ENCODE data around the gene GSTA3.
"Not testable (repeated sequence)": the region's sequence is repeated elsewhere in the genome, so short reads cannot be mapped to it uniquely, and the experiment has no call there.

GSTA3 gene

DNA sequence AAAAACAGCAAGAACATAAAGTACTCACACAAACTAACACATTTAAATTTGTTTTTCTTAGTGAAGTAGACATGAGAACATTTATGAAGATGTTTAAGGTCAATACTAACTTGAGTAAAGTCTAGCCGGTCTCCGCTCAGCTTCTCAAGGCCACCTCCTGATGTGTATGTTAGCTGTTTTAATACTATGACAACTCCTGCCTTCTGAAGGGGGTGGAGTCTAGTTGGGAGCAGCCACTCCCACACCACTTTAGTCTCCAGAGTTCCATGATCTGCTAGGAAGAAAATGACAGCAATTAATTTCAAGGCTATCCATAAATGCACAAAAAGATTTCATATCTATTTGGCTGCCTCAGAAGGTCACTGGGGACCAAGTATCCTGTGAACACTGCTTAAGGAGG lies at the start of gene GSTA3:
GSTA3 (minus strand) TSS at position 168 of the 400 bp plus-strand sequence. CDS start 3,864 bp downstream, outside the sequence.
- DNase-seq (ENCODE audit: extremely low read depth in 1 of 2, low read depth in 1 of 2): no peak

- DNase-seq (ENCODE audit: extremely low read depth in 1 of 2, low read depth in 1 of 2): no peak
These were observed 49.2 kb upstream of the GSTA3 start for GRCh38 chr6:52958546-52959255.

DNA sequence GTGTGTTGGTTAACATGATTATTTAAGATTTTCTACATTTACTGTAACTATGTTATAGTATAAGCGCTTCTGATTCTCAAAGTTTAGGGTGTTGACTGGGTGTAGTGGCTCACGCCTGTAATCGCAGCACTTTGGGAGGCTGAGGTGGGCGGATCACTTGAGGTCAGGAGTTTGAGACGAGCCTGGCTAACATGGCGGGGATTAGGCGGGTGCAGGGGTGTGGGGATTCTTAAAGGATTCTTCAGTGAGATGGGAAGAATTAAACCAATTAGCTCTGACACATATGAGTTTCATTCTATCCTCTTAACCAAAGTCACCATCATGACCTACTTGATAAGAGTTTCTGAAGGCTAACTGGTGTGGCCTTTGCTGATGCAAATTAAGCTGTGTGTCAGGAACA lies 46.4 kb upstream of the GSTA3 start:
- DNase-seq (ENCODE audit: extremely low read depth in 1 of 2, low read depth in 1 of 2): no peak

DNA sequence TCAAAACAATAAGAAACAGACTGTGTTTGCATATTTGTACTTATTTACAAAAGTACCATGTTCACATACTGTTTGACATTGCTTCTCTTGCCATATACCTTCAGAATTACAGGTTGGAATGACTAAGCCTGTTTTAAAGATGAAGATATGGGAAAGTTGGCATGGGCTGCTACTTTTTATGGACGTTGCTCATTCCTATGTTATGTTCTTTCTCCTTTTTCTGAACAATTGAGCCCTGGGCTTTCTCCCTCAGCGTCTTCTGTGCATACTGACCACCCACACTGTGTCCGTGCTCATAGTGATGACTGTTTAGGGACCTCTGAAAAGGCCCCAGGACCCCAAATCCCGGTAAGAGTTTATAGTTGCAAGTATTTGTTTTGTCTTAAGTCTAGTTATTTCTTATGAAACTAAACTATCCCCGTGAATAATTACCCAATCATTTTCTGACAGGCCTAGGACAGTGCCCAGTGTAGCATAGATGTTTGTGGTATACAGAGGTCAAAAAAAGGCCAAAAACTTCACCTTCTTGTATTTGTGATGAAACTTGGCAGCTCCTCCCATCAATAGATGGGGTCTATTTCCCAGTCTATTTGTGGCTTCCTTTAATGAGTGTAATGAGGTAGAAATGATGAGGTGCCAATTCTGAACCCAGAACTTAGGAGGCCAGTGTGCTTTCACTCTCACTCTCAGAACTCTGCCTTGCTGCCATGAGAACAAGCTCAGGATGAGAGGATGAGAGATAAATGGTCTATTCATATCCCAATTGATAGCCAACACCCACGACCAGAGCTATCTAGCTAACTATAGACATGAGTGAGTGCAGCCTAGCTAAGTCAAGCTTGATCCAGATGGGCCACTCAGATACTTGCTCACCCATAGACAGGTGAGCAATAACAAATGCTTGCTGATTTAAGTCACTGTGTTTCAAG lies 44.7 kb upstream of the GSTA3 start:
- DNase-seq (ENCODE audit: extremely low read depth in 1 of 2, low read depth in 1 of 2): no peak

DNA sequence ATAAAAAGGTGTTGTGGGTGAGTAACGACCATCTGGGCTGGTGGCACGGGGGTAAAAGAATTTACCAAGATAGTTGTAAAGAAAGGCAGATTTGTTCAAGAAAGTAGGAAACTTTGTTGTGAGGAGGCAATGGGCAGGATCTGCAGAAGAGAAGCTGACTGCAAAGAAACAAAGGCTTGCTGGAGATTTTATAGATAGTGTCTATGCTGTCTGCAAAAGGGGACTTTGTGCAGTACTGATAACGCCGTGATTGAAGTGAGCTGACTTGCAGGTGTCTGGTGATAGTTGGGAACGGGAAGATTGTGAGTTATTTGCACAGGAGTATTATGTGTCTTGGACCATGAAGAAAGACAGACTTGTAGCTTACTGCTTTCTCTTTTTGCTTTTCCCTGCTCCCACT lies 36.8 kb upstream of the GSTA3 start:
- DNase-seq (ENCODE audit: extremely low read depth in 1 of 2, low read depth in 1 of 2): no peak

DNA sequence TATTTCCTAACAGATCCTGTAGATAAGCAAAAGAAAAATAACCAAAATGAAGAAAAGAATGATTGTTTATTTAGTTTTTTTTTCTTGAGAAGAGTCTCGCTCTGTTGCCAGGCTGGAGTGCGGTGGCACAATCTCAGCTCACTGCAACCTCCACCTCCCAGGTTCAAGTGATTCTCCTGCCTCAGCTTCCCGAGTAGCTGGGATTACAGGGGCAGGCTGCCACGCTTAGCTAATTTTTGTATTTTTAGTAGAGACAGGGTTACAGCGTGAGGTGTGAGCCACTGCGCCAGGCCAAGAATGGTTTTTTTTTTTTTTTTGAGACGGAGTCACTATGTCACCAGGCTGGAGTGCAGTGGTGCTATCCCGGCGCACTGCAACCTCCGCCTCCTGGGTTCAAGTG lies 33.3 kb upstream of the GSTA3 start:
- DNase-seq (ENCODE audit: extremely low read depth in 1 of 2, low read depth in 1 of 2): not testable (repeated sequence)

- no peak for DNase-seq (ENCODE audit: extremely low read depth in 1 of 2, low read depth in 1 of 2)
These were observed 32.7 kb upstream of the GSTA3 start for GRCh38 chr6:52942221-52942620.

DNA sequence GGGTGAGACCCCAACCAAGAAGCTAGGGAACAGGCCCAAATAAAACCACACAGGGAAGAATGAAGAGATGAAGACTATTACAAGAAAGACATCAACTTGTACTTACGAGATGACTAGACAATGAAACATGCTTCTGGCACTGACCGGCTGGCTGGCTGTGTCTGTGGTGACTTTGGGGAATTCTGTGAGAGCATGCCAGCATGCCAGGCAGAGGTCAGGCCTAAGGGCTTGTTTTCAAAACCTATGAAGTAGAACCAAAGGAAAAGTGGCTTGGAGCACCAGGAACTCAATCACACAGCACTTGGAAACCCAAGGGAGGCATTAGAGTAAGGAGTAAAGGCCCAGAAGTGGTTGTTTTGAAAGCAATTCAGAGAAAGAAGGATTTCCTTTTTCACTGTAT lies 28.4 kb upstream of the GSTA3 start:
- no peak for DNase-seq (ENCODE audit: extremely low read depth in 1 of 2, low read depth in 1 of 2)

DNA sequence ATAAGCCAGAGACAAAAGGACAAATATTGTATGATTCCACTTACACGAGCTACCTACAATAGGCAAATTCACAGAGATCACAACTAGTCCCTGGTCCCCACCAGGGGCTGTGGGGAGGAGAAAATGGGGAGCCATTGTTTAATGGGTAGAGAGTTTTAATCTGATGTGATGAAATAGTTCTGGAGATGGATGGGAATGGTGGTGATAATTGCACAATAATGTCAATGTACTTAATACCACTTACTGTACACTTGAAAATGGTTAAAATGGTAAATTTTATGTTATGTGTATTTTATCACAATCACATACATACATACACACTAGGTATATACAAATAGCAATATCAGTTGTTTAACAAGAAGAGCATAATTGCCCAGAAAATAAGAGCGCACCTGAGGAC lies 24.3 kb upstream of the GSTA3 start:
- no peak for DNase-seq (ENCODE audit: extremely low read depth in 1 of 2, low read depth in 1 of 2)

DNA sequence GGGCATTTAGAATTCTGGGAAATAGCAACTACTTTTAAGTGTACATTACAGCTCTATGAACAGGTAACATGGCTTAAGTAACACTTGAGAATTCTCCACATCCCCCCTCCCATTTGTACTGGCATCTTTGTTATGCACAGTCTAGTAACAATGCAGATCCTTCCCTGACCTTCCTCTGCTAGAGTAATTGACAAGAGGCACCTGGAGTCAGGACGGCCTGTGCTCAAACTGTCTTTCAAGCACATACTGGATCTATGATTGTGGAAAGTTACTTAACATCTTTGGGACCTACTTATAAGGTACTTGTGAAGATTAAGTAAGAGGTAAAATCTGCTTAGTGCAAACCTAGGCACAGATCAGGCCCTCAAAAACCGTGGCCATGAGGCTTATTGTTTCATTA lies 21.9 kb upstream of the GSTA3 start:
- no peak for DNase-seq (ENCODE audit: extremely low read depth in 1 of 2, low read depth in 1 of 2)

GRCh38 chr6:52929321-52930164 lies 20.0 kb upstream of the GSTA3 start:
- no peak for DNase-seq (ENCODE audit: extremely low read depth in 1 of 2, low read depth in 1 of 2)

- no peak for DNase-seq (ENCODE audit: extremely low read depth in 1 of 2, low read depth in 1 of 2)
These were observed 18.0 kb upstream of the GSTA3 start for GRCh38 chr6:52927451-52927850.

DNA sequence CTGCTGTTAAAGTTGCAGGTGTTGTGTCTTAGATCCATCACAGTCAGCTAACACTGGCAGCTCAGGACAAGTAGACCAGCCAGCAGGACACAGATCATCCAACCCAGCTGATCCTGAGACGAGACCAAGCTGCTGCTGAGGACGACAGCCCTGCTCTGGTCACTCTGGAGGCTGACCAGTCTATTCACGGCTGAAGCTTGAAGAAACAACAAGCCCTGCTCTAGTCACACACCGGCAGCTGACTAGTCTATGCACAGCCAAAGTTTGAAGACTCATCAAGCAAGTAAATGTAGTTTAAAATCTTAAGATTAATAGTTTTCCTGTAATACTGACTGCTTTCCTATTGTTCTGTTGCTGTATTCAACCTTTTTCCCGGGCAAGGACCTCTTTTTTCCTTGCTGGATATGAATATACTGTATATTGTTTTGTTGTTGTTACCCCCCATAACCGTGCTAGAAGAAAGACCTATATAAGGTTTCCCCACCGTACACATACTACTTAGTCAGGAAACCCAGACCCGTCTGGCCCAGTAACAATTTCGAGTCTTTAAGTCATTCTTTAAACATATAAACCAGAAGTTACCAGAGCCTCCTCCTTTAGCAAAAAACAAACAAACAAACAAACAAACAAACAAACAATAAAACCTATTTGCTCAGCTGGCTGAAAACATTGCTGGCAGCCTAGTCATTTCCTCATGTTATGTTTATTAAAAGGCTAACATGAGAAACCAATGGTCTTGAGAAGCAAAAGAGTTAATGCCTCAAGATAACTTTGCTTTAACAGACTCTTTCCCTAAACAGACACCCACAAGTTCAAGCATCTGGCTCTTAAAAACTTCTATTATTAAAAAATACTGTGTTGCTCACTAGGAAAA lies 16.7 kb upstream of the GSTA3 start:
- DNase-seq (ENCODE audit: extremely low read depth in 1 of 2, low read depth in 1 of 2): no peak

DNA sequence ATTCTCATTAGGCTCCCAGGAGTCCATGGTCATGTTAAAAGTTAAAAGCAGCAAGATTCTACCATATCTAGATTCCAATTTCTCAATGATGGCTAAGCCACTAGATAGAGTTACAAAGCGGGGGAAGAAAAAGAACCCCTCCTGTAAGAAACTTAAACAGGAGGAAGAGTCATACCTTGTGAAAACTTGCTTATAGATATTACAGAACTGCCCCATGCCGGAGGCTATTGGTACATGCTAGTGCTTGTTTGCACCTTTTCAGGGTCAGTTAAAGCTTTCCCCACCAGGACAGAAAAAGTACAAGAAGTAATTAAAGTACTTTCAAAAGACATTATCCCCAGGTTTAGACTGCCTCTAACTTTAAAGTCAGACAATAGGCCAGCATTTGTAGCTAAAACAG lies 15.5 kb upstream of the GSTA3 start:
- no peak for DNase-seq (ENCODE audit: extremely low read depth in 1 of 2, low read depth in 1 of 2)

- not testable (repeated sequence) for DNase-seq (ENCODE audit: extremely low read depth in 1 of 2, low read depth in 1 of 2)
These were observed 14.2 kb upstream of the GSTA3 start for GRCh38 chr6:52923689-52924088.

DNA sequence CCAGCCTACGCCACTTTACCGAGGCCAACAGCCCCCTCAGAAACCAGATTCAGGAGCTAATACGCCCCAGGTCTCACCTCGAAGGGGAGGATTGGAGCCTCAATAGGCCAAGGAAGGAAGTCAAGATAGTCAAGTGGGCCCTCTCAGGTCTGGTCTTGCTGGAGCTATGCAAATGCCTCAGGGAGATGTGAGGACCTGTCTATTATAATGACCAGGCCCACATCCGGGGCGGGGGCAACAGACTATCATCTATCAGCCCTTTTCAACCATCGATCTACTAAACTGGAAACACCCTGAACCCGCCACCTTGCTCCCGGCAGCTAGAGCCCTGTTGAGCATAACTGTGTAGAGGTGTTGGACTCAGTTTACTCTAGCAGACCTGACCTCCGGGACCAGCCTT lies 12.7 kb upstream of the GSTA3 start:
- no peak for DNase-seq (ENCODE audit: extremely low read depth in 1 of 2, low read depth in 1 of 2)

DNA sequence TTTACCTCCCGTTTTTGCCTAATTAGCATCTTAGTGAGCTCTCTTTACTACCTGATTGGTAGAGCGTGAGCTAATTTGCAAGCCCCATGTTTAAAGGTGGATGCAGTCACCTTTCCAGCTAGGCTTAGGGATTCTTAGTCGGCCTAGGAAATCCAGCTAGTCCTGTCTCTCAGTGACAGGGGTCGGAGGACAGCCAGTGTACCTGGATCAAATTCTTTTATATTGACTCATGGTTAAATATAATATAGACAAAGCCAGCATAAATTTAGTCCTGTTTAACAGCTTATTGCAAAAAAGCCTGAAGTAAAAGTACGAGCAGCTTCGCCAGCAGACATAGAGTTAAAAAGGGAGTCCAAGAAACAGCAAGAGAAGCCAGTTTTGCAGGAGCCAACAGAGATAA lies 12.2 kb upstream of the GSTA3 start:
- no peak for DNase-seq (ENCODE audit: extremely low read depth in 1 of 2, low read depth in 1 of 2)

GRCh38 chr6:52919511-52919910 lies 10.0 kb upstream of the GSTA3 start:
- not testable (repeated sequence) for DNase-seq (ENCODE audit: extremely low read depth in 1 of 2, low read depth in 1 of 2)

- DNase-seq (ENCODE audit: extremely low read depth in 1 of 2, low read depth in 1 of 2): not testable (repeated sequence)
These were observed 9.3 kb upstream of the GSTA3 start for GRCh38 chr6:52918771-52919170.

DNA sequence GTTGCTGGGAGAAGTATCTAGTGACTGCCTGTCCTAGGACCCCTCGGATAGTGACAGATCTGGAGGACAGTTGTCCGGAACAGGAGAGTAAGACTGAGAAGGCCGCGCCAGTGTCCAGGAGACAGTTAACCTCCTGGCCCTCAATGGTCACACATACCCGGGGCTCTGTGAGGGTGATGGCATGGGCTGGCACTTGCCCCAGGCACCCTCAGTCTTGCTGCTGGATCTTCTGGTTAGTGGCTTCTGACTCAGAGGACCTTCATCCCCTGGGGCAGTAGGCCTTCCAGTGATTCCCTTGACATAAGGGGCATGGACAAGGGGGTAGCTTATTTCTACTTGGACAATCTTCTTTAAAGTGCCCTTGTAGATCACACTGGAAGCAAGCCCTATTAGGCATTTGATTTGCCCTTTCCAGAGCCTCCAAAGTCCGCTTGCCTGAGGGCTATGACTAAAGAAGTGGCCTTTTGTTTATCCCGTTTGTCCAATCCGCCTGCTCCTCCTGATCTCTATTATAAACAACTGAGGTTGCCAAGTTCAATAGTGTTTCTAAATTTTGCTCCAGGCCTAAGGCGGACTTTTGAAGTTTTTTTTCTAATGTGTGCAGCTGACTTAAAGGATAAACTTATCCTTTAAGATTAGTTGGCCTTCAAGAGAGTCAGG lies 8.7 kb upstream of the GSTA3 start:
- DNase-seq (ENCODE audit: extremely low read depth in 1 of 2, low read depth in 1 of 2): not testable (repeated sequence)

All from stimulated activated CD8-positive, alpha-beta memory T cell treated with anti-CD3 and anti-CD28 coated beads, Interleukin-7, amount 100 ng/mL, for 48 hours (primary cell).